Aorta (tissue), 5 donors: ENCODE results near the gene MAN2B1. TPM values are rescaled to one million over a fixed set of nuclear protein-coding genes. Genes with fewer than 3 reads are reported as not detected.
"Not testable (repeated sequence)": the region's sequence is repeated elsewhere in the genome, so short reads cannot be mapped to it uniquely, and the experiment has no call there.

Experiments used
- ATAC-seq: fragments of 200-7000 bp; cut with Tn5 transposase; one replicate; pipeline ENCODE4 v1.9.1; 2022; ENCODE audit warnings: moderate library complexity; ENCODE audit not compliant: low FRiP score
- DNase-seq, 2 donors: peaks; one replicate each; pipeline ENCODE4 v3.0.0-alpha.2; 2020
- H3K27ac ChIP-seq, 2 donors: one replicate each; pipeline ENCODE4 v1.5.1; 2013; ENCODE audit warnings: low read length in 2 of 2, mild to moderate bottlenecking in 2 of 2, moderate library complexity in 2 of 2, control low read depth in 1 of 2, inconsistent platforms in 1 of 2, low read depth in 1 of 2
- H3K27me3 ChIP-seq, 2 donors: one replicate each; pipeline ENCODE4 v1.6.1; 2013; ENCODE audit warnings: control low read depth in 1 of 2, low read length in 1 of 2, mild to moderate bottlenecking in 1 of 2, moderate library complexity in 1 of 2; ENCODE audit not compliant: insufficient read depth in 2 of 2, control insufficient read depth in 1 of 2
- H3K36me3 ChIP-seq, 2 donors: one replicate each; pipeline ENCODE4 v1.6.1; 2013; ENCODE audit warnings: control low read depth in 1 of 2, low read length in 1 of 2, mild to moderate bottlenecking in 1 of 2; ENCODE audit not compliant: insufficient read depth in 2 of 2, control insufficient read depth in 1 of 2
- H3K4me1 ChIP-seq, 2 donors: one replicate each; pipeline ENCODE4 v1.6.1; 2013; ENCODE audit warnings: low read length in 2 of 2, control low read depth in 1 of 2, mild to moderate bottlenecking in 1 of 2, moderate library complexity in 1 of 2; ENCODE audit not compliant: insufficient read depth in 2 of 2, control insufficient read depth in 1 of 2
- H3K4me3 ChIP-seq, 2 donors: one replicate each; pipeline ENCODE4 v1.5.1; 2013; ENCODE audit warnings: low read length in 2 of 2, control low read depth in 1 of 2, mild to moderate bottlenecking in 1 of 2
- H3K9me3 ChIP-seq: one replicate; pipeline ENCODE4 v1.6.1; 2013; ENCODE audit warnings: mild to moderate bottlenecking, low read length; ENCODE audit not compliant: control insufficient read depth
- WGBS, 2 donors: extraction: QIAGEN DNeasy Blood & Tissue Kit; methylation state at CpG; one replicate each; pipeline ENCODE4 v1.1.7; 2013; 5-methylcytosine and 5-hydroxymethylcytosine counted together
- intact Hi-C, 2 donors: fragments of 100-400 bp; cut with DNase I; formaldehyde crosslinking; loops; one replicate each; pipeline versions ENCODE4 v1.14.2 to v1.15.0; 2022
- polyA plus RNA-seq, 2 donors: library from polyadenylated mRNA; stranded (reverse); fragments of 200-250 nt; gene quantifications; one replicate each; pipeline ENCODE4 v1.2.3, GENCODE V29; 2013
- total RNA-seq, 2 donors: library from RNA; stranded (reverse); fragmentation: NEBNext Ultra II Directional; extraction: Animal tissue kit (Norgen Biotek cat#: 25700); gene quantifications; one replicate each; pipeline ENCODE4 v1.2.1, GENCODE V29; 2021
- donor health status: healthy with polysubstance abuse.
- donor health status: Bipolar disorder and iron deficiency.
- donor health status: DM: no; HTN: no; CAD: no.
- donor health status: DM: no; HTN: no; CAD: no.
- donor health status: DM: yes; HTN: yes; CAD: no.

Gene MAN2B1
- total and polyA plus RNA-seq, 4 donors = 54.6 to 111 (median 81.8) TPM

DNA sequence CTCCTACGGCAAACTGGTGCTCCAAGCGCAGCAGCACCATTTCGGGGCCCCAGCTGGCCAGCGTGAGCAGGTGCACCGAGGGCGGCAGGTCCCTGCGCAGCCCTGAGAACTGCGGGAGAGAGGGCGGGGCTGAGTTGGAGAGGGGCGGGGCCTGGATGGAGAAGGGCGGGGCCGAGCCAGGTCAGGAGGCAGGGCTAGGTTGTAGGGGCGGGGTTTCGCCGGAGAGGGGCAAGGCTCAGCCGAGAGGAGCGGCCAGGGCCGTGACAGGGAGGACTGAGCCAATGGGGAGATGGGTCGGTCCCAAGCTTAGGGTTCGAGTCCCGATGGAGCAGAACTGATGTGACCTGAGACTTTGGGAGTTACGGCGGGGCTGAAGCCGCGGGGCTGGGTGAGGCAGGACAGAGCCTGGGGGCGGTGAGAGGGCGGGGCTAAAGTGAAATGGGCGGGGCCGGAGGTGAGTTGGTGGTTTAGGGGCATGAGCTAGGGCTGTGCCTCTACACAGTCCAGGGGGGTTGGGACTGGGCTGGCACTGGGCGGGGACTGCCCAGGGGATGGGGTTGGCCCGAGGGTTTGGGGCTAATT lies 19.0 kb downstream of the MAN2B1 start:
- Histone ChIP-seq H3K4me1 (no peaks in the 10 kb centered on the region), H3K27ac (no peak overlapping the region), H3K27me3 (no peaks in the 10 kb centered on the region), H3K36me3 (no peaks in the 10 kb centered on the region), H3K4me3 (no peak overlapping the region), H3K9me3 (no peaks in the 10 kb centered on the region)
- ATAC-seq (peak; percentile 89), DNase-seq (peak; percentile 74 to 91)
- 8 to 11% methylated on average over 30 to 31 of the region's 31 CpGs for WGBS, 2 donors
- intact Hi-C loops = no loop called here

DNA sequence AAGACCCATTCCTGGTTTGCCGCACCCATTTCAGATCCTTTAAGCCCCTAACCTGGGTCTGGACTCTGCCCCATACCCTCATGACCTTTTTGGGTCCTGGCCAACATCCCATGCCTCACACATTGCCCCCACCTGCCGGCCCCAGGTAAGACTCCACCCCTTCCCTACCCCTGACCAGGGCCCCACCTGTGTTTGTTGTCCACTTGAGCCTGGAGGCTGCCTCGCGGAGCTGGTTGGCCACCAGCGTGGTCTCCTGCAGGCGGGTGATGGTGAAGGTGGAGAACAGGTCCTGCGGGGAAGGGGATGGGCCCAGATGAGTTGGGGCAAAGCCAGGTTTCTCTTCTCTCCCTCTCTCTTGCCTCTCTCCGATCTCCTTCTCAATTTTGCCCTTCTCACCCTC lies 19.5 kb downstream of the MAN2B1 start:
- intact Hi-C loops = no loop called here
- H3K4me3 ChIP-seq = no peak overlapping the region
- no peaks in the 10 kb centered on the region for H3K27me3 ChIP-seq
- no peaks in the 10 kb centered on the region for H3K9me3 ChIP-seq
- DNase-seq (peak in 1 of 2 donors; percentile 63), ATAC-seq (no peak)
- WGBS, 2 donors = 72 to 78% methylated on average over 8 of the region's 8 CpGs
- H3K36me3 ChIP-seq = no peaks in the 10 kb centered on the region
- H3K4me1 ChIP-seq = no peaks in the 10 kb centered on the region
- no peak overlapping the region for H3K27ac ChIP-seq

- Histone ChIP-seq H3K4me3 (no peak overlapping the region), H3K36me3 (no peaks in the 10 kb centered on the region), H3K27me3 (no peaks in the 10 kb centered on the region), H3K4me1 (no peaks in the 10 kb centered on the region), H3K9me3 (no peaks in the 10 kb centered on the region), H3K27ac (no peak overlapping the region)
- 90 to 91% methylated on average over 10 of the region's 10 CpGs for WGBS, 2 donors
- peak in 1 of 2 donors; percentile 55 for DNase-seq
- intact Hi-C loops = no loop called here
- ATAC-seq = no peak
These were observed 20.0 kb downstream of the MAN2B1 start for GRCh38 chr19:12646551-12646950.

GRCh38 chr19:12643716-12644115 lies 22.8 kb downstream of the MAN2B1 start:
- H3K4me3 ChIP-seq, H3K27ac ChIP-seq, H3K27me3 ChIP-seq, H3K9me3 ChIP-seq, intact Hi-C loops, H3K4me1 ChIP-seq, H3K36me3 ChIP-seq, ATAC-seq: not testable (repeated sequence)
- DNase-seq = peak in 1 of 2 donors; percentile 69
- WGBS, 2 donors = 95 to 96% methylated on average over 14 of the region's 14 CpGs

DNA sequence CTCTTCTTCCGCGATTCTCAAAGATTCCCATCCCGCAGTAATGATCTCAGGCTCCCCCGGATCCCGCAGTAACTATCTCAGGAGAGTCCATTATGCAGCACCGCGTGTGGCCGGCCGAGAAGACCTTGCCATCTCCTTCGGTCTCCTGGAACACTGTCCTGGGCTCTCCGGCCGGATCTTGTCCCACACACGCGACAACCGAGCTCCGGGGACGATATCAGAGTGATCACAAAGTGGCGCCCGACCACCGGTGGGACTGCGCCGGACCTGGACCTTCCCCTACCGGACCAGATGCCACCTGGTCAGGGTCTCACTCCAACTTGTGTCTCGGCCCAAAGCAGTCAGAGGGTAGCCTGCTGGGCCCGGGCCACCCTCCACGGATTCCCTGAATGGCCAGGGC lies 24.0 kb downstream of the MAN2B1 start:
- no peaks in the 10 kb centered on the region for H3K4me1 ChIP-seq
- H3K36me3 ChIP-seq = no peaks in the 10 kb centered on the region
- no peaks in the 10 kb centered on the region for H3K27me3 ChIP-seq
- H3K4me3 ChIP-seq = no peak overlapping the region
- ATAC-seq (no peak), DNase-seq (peak in 1 of 2 donors; percentile 68)
- 92 to 93% methylated on average over 26 of the region's 26 CpGs for WGBS, 2 donors
- H3K9me3 ChIP-seq = no peaks in the 10 kb centered on the region
- intact Hi-C loops = no loop called here
- no peak overlapping the region for H3K27ac ChIP-seq

DNA sequence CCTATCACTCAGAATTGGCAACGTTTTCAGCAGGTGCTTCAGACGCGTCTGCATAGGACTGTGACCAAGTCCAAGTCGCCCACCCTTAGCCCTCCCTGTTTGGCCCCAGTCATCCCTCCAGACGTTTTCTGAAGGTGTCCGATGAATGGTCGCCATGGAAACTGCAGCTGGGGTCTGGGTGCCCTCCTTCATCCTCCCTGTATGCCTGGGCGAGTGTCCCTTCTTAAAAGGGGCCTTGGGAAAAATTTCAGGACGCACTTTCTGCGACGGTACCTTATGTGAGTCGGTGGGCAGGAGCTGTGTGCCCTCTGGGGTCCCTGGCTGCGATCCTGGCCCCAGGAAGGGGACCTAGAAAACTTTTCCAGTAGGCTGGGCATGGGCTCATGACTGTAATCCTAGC lies 25.1 kb downstream of the MAN2B1 start:
- no peak for ATAC-seq
- 73 to 74% methylated on average over 13 of the region's 13 CpGs for WGBS, 2 donors
- peak in 1 of 2 donors; percentile 52 for DNase-seq
- Histone ChIP-seq H3K27ac (no peak overlapping the region), H3K36me3 (no peaks in the 10 kb centered on the region), H3K9me3 (no peaks in the 10 kb centered on the region), H3K27me3 (no peaks in the 10 kb centered on the region), H3K4me1 (no peaks in the 10 kb centered on the region), H3K4me3 (no peak overlapping the region)
- intact Hi-C loops = no loop called here

DNA sequence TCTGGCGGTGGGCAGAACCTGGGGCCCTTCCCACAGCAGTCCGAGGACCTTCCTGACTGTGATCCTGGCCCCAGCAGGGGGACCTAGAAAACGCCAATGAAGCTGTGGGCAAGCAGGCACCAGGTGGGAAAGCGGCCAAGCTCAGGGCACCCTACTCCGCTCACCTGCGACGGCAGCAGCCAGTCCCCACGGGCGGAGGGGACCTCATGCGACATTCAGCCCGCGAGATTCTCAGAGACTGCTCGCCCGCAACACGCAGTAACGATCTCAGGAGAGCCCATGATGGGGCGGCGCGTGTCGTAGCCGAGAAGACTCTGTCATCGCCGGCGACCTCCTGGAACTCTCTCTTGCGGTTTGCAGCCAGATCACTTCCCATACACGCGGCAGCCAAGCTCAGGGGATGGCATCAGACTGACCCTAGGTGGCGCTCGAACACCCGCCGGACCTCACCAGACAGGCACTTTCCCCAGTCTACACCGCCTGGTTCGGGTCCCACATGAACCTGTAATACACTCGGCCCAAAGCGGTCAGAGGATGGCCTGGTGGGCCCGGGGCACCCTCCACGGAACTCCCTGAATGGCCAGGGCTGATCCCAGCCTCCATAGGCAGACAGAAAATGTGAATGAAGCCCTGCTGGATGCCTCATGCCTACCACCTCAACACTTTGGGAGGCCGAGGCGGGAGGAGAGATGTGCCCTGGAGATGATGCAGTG lies 26.5 kb downstream of the MAN2B1 start:
- Histone ChIP-seq H3K27me3 (no peaks in the 10 kb centered on the region), H3K27ac (no peak overlapping the region)
- peak; percentile 91 for ATAC-seq

DNA sequence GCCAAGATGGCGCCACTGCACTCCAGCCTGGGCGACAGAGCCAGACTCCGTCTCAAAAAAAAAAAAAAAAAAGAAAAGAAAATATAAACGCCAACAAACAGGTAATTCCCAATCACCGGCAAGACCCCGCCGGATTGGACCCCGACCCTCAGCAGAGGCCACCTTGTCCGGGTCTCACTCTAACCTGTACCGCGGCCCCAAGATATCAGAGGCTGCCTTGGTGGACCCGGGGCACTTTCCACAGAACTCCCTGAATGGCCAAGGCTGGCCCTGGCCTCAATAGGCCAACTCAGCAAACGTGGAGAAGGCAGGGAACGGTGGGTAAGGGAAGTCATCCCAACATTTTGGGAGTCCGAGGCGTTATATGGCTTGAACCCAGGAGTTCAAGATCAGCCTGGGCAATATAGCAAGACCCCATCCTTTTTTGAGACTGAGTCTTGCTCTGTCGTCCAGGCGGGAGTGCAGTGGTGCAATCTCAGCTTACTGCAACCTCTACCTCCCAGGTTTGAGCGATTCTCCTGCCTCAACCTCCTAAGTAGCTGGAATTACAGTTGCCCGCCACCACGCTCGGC lies 27.8 kb downstream of the MAN2B1 start:
- H3K4me1 ChIP-seq = no peaks in the 10 kb centered on the region
- DNase-seq (peak in 1 of 2 donors; percentile 63), ATAC-seq (no peak)
- H3K27me3 ChIP-seq = no peaks in the 10 kb centered on the region
- intact Hi-C loops = no loop called here
- H3K4me3 ChIP-seq = no peak overlapping the region
- H3K9me3 ChIP-seq = no peaks in the 10 kb centered on the region
- H3K27ac ChIP-seq = no peak overlapping the region
- no peaks in the 10 kb centered on the region for H3K36me3 ChIP-seq
- 95% methylated on average over 20 to 22 of the region's 22 CpGs for WGBS, 2 donors

More for the DNA sequence above, 26.5 kb downstream of the MAN2B1 start:
- H3K4me3 ChIP-seq = no peak overlapping the region
- H3K36me3 ChIP-seq = no peaks in the 10 kb centered on the region
- intact Hi-C loops = no loop called here
- 9 to 10% methylated on average over 39 of the region's 39 CpGs for WGBS, 2 donors
- H3K9me3 ChIP-seq = no peaks in the 10 kb centered on the region
- peak; percentile 92 to 94 for DNase-seq
- no peaks in the 10 kb centered on the region for H3K4me1 ChIP-seq

- intact Hi-C loops = no loop called here
- WGBS, 2 donors = 87 to 90% methylated on average over 13 of the region's 13 CpGs
- Histone ChIP-seq H3K36me3 (no peaks in the 10 kb centered on the region), H3K27me3 (no peaks in the 10 kb centered on the region), H3K4me3 (no peak overlapping the region), H3K4me1 (no peaks in the 10 kb centered on the region), H3K9me3 (no peaks in the 10 kb centered on the region), H3K27ac (no peak overlapping the region)
- ATAC-seq = no peak
- DNase-seq = peak in 1 of 2 donors; percentile 45
These were observed 29.9 kb downstream of the MAN2B1 start for GRCh38 chr19:12636631-12637030.
